NCI-H82 treated with DMSO at 0.1 percent for 48 hours (cell line): ENCODE data around the gene VWDE.

Experiments used
- DNase-seq: peaks from one replicate; lab custom pipeline; 2025; ENCODE audit not compliant: unreplicated experiment; lab: John Stamatoyannopoulos, UW

VWDE gene

DNA sequence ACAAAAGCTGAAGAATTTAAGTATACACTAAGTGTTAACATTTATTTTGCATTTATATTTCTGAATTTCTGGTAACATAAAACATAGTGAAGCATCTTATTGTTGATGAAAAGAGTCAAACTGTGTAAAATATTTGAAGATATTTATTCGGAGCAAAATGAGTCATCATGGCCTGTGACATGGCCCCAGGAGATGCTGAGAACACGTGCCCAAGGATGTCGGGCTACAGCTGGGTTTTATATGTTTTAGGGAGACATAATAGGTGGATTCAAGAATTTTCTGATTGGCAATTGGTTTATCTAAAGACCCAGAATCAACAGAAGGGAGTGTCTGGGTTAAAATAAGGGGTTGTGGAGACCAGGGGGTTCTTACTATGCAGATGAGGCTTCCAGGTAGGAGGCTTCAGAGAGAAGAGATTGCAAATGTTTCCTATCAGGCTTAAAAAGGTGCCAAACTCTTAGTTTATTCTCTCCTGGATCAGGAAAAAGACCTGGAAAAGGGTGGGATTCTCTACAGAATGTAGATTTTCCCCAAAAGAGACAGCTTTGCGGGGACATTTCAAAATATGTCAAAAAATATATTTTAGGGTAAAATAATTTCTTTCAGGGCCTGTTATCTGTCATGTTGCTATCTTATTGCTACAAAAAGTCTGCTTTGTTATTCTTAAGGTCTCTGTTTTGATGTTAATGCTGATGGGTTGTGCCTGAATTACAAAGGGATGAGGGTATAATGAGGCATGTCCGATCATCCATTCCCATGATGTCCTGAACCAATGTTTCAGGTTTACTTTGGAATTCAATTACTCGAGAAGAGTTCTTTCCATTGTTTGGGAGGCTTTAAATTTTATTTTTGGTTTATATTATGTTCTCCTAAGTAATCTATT, 74.5 kb downstream of the VWDE start:
- DNase-seq, result no peak

- DNase-seq, result no peak
Measured at GRCh38 chr7:12327922-12328321, 75.7 kb downstream of the VWDE start.

- no peak for DNase-seq
Measured at GRCh38 chr7:12325646-12326045, 78.0 kb downstream of the VWDE start.

GRCh38 chr7:12323415-12323814, 80.2 kb downstream of the VWDE start:
- no peak for DNase-seq

DNA sequence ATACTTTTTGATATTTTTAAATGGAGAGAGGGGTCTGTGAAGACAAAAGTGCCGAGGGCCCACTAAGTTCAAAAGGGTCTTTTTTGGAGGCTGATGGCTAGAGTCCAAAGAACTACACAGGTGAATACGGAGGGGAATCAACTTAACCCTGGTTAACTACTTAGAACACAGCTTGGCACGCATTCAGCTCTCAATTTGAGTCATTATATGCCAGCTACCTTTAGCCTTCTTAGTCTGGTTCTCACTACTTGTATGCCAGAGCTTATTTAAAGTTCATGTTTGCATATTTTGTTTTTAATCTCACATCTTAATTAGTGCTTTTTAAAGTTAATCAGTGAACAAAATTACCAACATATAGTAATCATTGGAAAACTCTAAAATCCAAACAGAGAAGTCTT, 80.8 kb downstream of the VWDE start:
- no peak for DNase-seq

GRCh38 chr7:12322284-12322902, 81.3 kb downstream of the VWDE start:
- no peak for DNase-seq

DNA sequence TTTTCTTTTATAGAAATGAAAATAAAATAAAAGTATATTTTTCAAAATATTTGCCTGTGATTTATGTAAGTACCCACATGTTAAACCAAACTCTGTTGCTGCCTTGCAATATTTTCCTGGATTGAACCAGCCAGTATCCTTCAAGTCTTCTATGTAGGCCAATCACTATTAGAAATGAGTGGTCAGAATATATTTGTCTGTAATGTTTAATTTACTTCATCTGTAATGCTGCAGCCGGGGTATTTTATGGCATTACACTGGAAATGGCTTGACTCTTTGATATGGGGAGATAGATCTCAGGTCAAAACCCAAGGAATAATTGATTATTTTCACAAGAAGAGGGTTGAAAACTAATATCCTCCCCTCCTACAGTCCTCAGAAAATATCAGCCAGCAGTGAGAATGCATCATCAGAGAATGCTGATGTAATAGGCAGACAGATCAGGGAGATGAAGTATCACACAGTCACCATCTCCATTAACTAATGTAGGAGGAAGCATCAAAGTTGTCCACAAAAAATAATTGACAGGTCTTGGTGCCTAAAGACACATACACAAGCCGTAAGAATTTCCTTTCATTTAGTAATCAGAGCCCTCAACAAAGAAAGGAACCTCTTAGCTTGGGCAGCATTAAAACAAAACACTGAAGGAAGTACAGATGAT, 82.5 kb downstream of the VWDE start:
- DNase-seq, result no peak

- DNase-seq, result no peak
Measured at GRCh38 chr7:12320241-12320986, 83.3 kb downstream of the VWDE start.

GRCh38 chr7:12317675-12318074, 86.0 kb downstream of the VWDE start:
- DNase-seq, result no peak

- no peak for DNase-seq
Measured at GRCh38 chr7:12316925-12317324, 86.7 kb downstream of the VWDE start.

DNA sequence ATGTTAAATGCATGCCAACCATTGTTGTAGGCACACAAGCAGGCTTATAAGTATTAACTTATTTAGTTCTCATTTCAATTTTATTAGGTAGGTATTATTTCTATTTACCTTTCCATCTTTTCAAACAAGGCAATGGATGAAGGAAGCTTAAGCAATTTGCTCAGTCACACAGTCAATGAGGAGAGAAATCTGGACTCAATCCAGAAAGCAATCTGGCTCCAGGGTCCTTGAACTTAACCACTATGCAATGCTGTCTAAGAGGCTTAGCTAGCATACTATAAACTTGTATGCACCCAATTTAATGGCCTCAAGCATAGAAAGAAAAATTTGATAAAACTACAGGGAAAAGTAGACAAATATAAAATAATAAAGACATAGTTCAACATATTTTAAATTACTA, 88.6 kb downstream of the VWDE start:
- peak; percentile 4 for DNase-seq

GRCh38 chr7:12314199-12314598, 89.5 kb downstream of the VWDE start:
- DNase-seq, result no peak

DNA sequence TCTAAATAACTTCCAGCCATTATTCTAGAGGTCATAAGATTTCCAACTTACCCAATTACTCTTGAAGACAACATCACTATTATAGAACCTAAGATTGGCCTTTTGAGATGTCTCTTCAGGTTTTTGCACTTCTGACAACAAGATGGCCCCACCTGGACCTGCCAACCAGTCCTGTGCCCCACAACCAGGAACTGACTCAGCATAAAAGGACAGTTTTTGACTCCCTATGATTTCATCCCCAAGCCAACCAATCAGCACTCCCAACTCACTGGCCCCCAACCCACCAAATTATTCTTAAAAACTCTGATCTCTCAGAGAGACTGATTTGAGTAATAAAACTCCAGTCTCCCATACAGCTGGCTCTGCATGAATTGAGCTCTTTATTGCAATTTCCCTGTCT, 98.2 kb downstream of the VWDE start:
- no peak for DNase-seq

DNA sequence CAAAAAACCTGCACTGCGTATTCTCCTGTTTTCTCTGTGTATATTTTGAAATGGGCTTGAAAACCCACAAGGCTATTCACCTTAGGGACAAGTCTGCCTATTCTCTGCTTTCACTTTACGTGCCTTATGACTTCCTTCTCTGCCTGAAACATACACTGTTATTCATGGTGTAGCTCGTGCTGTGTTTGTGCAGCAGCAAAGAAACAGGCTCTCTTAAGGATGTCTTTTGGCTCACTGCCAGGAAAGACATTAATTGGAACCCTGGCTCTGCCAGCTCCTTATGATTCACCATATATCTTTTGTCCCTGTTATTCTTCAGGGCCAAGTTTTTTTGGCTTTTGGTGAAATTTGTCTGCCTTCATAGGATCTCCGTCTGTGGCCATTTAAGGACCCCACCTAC, 100.2 kb downstream of the VWDE start:
- DNase-seq, result no peak

GRCh38 chr7:12303062-12303461, 100.6 kb downstream of the VWDE start:
- DNase-seq, result no peak

DNA sequence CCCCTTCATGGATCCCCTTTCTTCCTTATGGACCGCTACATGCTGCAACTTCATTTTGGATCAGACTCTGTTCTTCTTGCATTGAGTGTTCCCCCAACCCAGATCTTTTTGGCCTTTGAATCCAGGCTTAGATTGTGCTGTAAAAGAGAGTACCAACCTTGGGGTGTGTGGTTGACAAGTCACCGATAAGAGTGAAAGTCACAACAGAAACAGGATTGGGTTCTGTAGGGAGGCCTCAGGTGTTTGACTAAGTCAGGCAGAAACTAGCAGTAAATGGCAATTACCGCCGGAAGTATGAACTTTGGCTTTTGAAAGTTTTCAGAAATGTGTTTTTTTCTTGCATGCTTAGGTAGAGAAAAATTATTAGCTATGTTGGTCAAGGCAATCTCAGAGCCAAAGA, 103.2 kb downstream of the VWDE start:
- DNase-seq, result no peak

DNA sequence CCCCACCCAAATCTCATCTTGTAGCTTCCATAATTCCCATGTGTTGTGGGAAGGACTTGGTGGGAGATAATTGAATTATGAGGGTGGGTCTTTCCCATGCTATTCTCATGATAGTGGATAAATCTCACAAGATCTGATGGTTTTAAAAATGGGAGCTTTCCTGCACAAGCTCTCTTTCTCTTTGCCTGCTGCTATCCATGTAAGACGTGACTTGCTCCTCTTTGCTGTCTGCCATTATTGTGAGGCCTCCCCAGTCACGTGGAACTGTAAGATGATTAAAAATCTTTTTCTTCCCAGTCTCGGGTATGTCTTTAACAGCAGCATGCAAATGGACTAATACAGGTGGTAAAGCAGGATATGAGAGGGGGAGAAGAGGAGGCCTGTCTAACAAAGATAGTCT, 104.3 kb downstream of the VWDE start:
- DNase-seq, result no peak

DNA sequence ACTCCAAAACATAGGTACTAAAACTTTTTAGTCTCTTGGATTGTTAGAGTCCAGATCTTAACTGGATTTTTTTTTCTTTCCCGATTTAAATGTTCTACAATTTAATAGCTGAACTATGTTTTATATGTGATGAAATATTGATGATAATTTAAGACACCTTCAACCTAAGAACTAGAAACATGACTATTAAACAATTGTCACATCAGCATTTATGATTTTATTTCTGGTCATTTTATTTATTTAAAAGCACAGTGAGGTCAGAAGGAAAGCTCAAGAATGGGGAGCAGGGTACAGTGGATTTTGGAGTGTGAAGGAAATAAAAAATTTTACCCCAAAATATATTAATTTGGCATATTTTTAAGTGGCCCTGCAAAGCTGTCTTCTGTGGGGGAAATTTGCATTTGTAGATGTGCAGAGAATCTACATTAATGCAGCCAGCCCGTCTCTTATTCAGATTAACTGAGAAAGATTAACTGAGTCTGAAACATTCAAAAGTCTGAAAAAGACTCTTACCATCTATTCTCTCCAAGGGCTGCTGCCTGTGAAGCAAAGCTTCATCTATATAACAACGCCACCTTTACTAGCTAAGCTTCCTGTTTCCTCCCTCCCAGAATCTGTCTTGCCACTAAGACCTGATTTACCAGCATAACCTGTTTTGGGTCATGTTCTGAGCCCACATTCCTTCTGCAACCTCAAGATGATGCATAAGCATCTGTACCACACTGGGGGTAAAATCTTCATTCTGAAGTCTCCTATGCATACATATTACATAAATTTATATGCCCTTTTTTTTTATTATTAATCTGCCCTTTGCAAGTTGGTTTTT, 106.2 kb downstream of the VWDE start:
- no peak for DNase-seq

GRCh38 chr7:12296051-12296570, 107.6 kb downstream of the VWDE start:
- DNase-seq, result no peak

DNA sequence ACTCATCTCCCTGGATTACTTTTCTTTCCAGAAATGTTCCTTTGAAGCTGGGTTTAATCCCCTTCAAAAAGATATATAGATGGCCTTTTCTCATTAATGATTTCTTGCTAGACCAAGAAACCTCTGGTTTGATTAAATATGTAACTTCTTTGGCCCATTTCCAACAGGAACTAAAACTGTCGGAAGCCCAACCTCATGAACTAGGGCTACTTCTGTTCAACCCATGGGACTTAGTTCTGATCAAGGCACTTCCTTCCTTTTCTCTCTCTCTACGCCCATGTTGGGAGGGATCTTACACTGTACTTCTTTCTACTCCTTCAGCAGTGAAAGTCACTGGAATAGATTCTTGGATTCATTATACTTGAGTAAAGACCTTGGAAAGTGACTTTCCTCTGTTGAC, 109.0 kb downstream of the VWDE start:
- DNase-seq, result no peak
